GM06990 (cell line): Measurements from ENCODE around the gene CAPS.

Source experiments
- DNase-seq: peaks from one replicate; pipeline ENCODE4 v3.0.0-alpha.2; 2011; ENCODE audit not compliant: insufficient read length; ENCODE audit errors: extremely low read depth
- H3K27me3 ChIP-seq: replicated peaks from 2 replicates; pipeline ENCODE4 v1.6.0; 2011; ENCODE audit warnings: low read length; ENCODE audit not compliant: control insufficient read depth, insufficient read depth
- H3K36me3 ChIP-seq: 2 replicates; pipeline ENCODE4 v1.5.1; 2011; ENCODE audit warnings: low read length; ENCODE audit not compliant: control insufficient read depth, insufficient read depth
- H3K4me3 ChIP-seq: replicated peaks from 2 replicates; pipeline ENCODE4 v1.5.1; 2011; ENCODE audit warnings: low read depth, mild to moderate bottlenecking, control low read depth, low read length
- CTCF ChIP-seq: IDR thresholded peaks from 2 replicates; pipeline ENCODE4 v1.5.1; 2011; ENCODE audit warnings: low read length, control low read depth, mild to moderate bottlenecking, inconsistent platforms; ENCODE audit not compliant: insufficient read depth, poor library complexity, severe bottlenecking

Gene CAPS

DNA sequence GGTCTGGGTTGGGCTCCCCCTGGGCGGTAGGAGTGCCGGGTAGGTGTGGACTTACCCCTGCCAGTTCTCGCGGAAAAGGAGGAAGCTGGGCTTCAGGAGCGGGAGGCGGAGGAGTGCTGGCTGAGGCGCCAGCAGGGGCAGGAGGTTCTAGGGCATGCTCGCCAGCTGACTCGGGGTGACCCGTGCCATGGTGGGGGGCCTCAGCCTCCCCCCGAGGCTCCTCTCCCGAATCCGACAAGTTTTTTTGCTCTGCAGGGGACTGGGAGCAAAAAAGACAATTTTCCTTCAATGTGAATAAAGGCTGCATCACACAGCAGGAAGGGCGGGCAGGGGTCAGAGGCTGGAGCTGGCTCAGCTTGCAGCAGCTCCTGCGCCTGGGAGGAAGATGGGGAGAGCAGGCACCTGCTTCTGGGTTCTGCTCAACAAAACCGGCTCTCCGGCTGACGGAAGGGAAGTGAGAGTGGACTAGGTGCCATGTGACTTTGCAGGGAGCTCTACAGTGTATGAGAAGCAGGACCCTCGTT is 37.3 kb downstream of the CAPS start:
- Histone ChIP-seq H3K4me3 (no peak overlapping the region), H3K27me3 (no peaks in the 10 kb centered on the region), H3K36me3 (peaks cover 5% of the 10 kb centered on the region)
- no peak for TF ChIP-seq CTCF
- no peak for DNase-seq

- no peak for TF ChIP-seq CTCF
- DNase-seq: no peak
- Histone ChIP-seq H3K36me3 (peaks cover 2% of the 10 kb centered on the region), H3K27me3 (no peaks in the 10 kb centered on the region), H3K4me3 (no peak overlapping the region)
These were observed 38.4 kb downstream of the CAPS start for GRCh38 chr19:5952193-5953029.

GRCh38 chr19:5953030-5953589 is 39.1 kb downstream of the CAPS start:
- Histone ChIP-seq H3K36me3 (peaks cover 2% of the 10 kb centered on the region; the same call in 1 of the 2 replicates), H3K27me3 (no peaks in the 10 kb centered on the region), H3K4me3 (no peak overlapping the region)
- DNase-seq: no peak
- no peak for TF ChIP-seq CTCF

DNA sequence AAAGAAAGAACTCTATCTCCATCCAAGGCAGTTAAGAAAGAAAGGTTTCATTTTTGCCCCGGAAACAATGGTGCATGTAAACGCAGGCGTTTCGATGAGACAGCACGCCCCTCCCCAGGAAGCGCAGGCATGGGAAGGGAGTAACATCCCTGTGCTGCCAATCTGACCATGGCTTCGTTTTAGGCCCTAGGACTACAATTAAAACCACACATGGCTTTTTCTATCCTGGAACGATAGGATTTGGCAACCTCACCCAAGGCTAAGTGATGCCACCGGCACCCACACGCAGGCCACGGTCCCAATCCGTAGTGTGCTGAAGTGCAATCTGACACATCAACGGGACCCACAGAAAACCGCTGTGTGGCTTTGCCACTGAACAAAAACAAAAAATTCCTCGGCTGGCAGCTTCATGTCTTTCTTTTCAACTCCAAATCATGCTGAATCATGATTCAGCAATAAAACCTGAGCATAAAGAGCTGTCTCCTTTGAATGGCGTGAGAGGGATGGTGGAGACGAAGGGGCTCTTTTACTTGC is 39.7 kb downstream of the CAPS start:
- Histone ChIP-seq H3K36me3 (peaks cover 2% of the 10 kb centered on the region; the same call in 1 of the 2 replicates), H3K27me3 (no peaks in the 10 kb centered on the region), H3K4me3 (no peak overlapping the region)
- no peak for TF ChIP-seq CTCF
- DNase-seq: no peak

GRCh38 chr19:5954293-5954692 is 40.2 kb downstream of the CAPS start:
- DNase-seq: no peak
- TF ChIP-seq CTCF: no peak
- Histone ChIP-seq H3K27me3 (no peaks in the 10 kb centered on the region), H3K36me3 (peaks cover 2% of the 10 kb centered on the region; the same call in 1 of the 2 replicates), H3K4me3 (no peak overlapping the region)
